ENCODE data around the gene FAM174B.

The FAM174B gene

GRCh38 chr15:92597548-92597947 lies 58.0 kb downstream of the FAM174B start:
- Histone ChIP-seq H3K27ac (no peak overlapping the region), H3K4me1 (ENCODE audit: low read depth, poor library complexity, severe bottlenecking) (no peaks in the 10 kb centered on the region), H3K4me2 (no peak overlapping the region), H3K9ac (no peak overlapping the region), H3K36me3 (ENCODE audit: insufficient read depth) (no peaks in the 10 kb centered on the region), H4K20me1 (ENCODE audit: insufficient read depth) (no peaks in the 10 kb centered on the region), H2AFZ (ENCODE audit: low read depth) (no peak overlapping the region), H3K27me3 (ENCODE audit: insufficient read depth, low read depth) (no peaks in the 10 kb centered on the region), H3K4me3 (IDR thresholded peaks at IDR 0.05; ENCODE audit: insufficient read depth, low read depth, low read length) (no peak overlapping the region), H3K79me2 (ENCODE audit: insufficient read depth, low read depth) (no peaks in the 10 kb centered on the region)
- TF ChIP-seq CTCF (conservative IDR thresholded peaks at IDR 0.05; ENCODE audit: low read depth, low read length) = no peak

- no peaks in the 10 kb centered on the region for H4K20me1 ChIP-seq (ENCODE audit: insufficient read depth)
- H3K4me1 ChIP-seq (ENCODE audit: low read depth, poor library complexity, severe bottlenecking) = no peaks in the 10 kb centered on the region
- no peaks in the 10 kb centered on the region for H3K27me3 ChIP-seq (ENCODE audit: insufficient read depth, low read depth)
- H3K9ac ChIP-seq = no peak overlapping the region
- no peak overlapping the region for H3K4me3 ChIP-seq (IDR thresholded peaks at IDR 0.05; ENCODE audit: insufficient read depth, low read depth, low read length)
- no peak overlapping the region for H2AFZ ChIP-seq (ENCODE audit: low read depth)
- H3K79me2 ChIP-seq (ENCODE audit: insufficient read depth, low read depth) = no peaks in the 10 kb centered on the region
- no peaks in the 10 kb centered on the region for H3K36me3 ChIP-seq (ENCODE audit: insufficient read depth)
- H3K4me2 ChIP-seq = no peak overlapping the region
- no peak overlapping the region for H3K27ac ChIP-seq
- TF ChIP-seq CTCF (conservative IDR thresholded peaks at IDR 0.05; ENCODE audit: low read depth, low read length) = no peak
Measured at GRCh38 chr15:92596623-92597022, 59.0 kb downstream of the FAM174B start.

- TF ChIP-seq CTCF (conservative IDR thresholded peaks at IDR 0.05; ENCODE audit: low read depth, low read length) = no peak
- no peak overlapping the region for H3K4me3 ChIP-seq (IDR thresholded peaks at IDR 0.05; ENCODE audit: insufficient read depth, low read depth, low read length)
- no peak overlapping the region for H2AFZ ChIP-seq (ENCODE audit: low read depth)
- no peak overlapping the region for H3K4me2 ChIP-seq
- H3K9ac ChIP-seq = no peak overlapping the region
- no peaks in the 10 kb centered on the region for H3K79me2 ChIP-seq (ENCODE audit: insufficient read depth, low read depth)
- H4K20me1 ChIP-seq (ENCODE audit: insufficient read depth) = no peaks in the 10 kb centered on the region
- H3K27ac ChIP-seq = no peak overlapping the region
- H3K27me3 ChIP-seq (ENCODE audit: insufficient read depth, low read depth) = no peaks in the 10 kb centered on the region
- no peaks in the 10 kb centered on the region for H3K36me3 ChIP-seq (ENCODE audit: insufficient read depth)
- H3K4me1 ChIP-seq (ENCODE audit: low read depth, poor library complexity, severe bottlenecking) = no peaks in the 10 kb centered on the region
Measured at GRCh38 chr15:92595506-92596381, 59.8 kb downstream of the FAM174B start.

- H3K27ac ChIP-seq = no peak overlapping the region
- H3K4me3 ChIP-seq (IDR thresholded peaks at IDR 0.05; ENCODE audit: insufficient read depth, low read depth, low read length) = no peak overlapping the region
- H2AFZ ChIP-seq (ENCODE audit: low read depth) = no peak overlapping the region
- no peak overlapping the region for H3K4me2 ChIP-seq
- H3K4me1 ChIP-seq (ENCODE audit: low read depth, poor library complexity, severe bottlenecking) = no peaks in the 10 kb centered on the region
- H3K9ac ChIP-seq = no peak overlapping the region
- no peaks in the 10 kb centered on the region for H3K36me3 ChIP-seq (ENCODE audit: insufficient read depth)
- H4K20me1 ChIP-seq (ENCODE audit: insufficient read depth) = no peaks in the 10 kb centered on the region
- no peak for TF ChIP-seq CTCF (conservative IDR thresholded peaks at IDR 0.05; ENCODE audit: low read depth, low read length)
- no peaks in the 10 kb centered on the region for H3K79me2 ChIP-seq (ENCODE audit: insufficient read depth, low read depth)
- H3K27me3 ChIP-seq (ENCODE audit: insufficient read depth, low read depth) = no peaks in the 10 kb centered on the region
Measured at GRCh38 chr15:92591275-92591674, 64.3 kb downstream of the FAM174B start.
